Subcutaneous abdominal adipose tissue (tissue), 5 donors: ENCODE data around the gene CLNS1A.
A peak's percentile ranks its signal among the peaks of the same experiment; 100 is the strongest.

ENCODE experiments used
- H3K27ac ChIP-seq: one replicate; pipeline ENCODE4 v1.7.0; 2013; ENCODE audit warnings: low read depth, mild to moderate bottlenecking, inconsistent platforms, low read length, moderate library complexity
- H3K27me3 ChIP-seq, 5 donors: one replicate each; pipeline ENCODE4 v1.7.0; 2013; ENCODE audit warnings: low read length in 5 of 5, inconsistent platforms in 1 of 5; ENCODE audit not compliant: control insufficient read depth in 5 of 5, insufficient read depth in 4 of 5
- H3K36me3 ChIP-seq, 5 donors: one replicate each; pipeline ENCODE4 v1.7.0; 2013; ENCODE audit warnings: low read length in 5 of 5; ENCODE audit not compliant: control insufficient read depth in 5 of 5, insufficient read depth in 5 of 5
- H3K4me1 ChIP-seq, 5 donors: one replicate each; pipeline ENCODE4 v1.7.0; 2013; ENCODE audit warnings: low read length in 5 of 5, mild to moderate bottlenecking in 3 of 5, moderate library complexity in 1 of 5; ENCODE audit not compliant: control insufficient read depth in 5 of 5, insufficient read depth in 5 of 5
- H3K4me3 ChIP-seq, 5 donors: one replicate each; pipeline ENCODE4 v1.7.0; 2013; ENCODE audit warnings: low read length in 5 of 5, low read depth in 1 of 5
- H3K9ac ChIP-seq, 5 donors: one replicate each; pipeline ENCODE4 v1.7.0; 2013; ENCODE audit warnings: low read length in 5 of 5, mild to moderate bottlenecking in 4 of 5, moderate library complexity in 3 of 5
- H3K9me3 ChIP-seq, 5 donors: one replicate each; pipeline ENCODE4 v1.7.0; 2013; ENCODE audit warnings: low read length in 5 of 5; ENCODE audit not compliant: control insufficient read depth in 5 of 5
- donor health status: healthy.
- donor health status: healthy.
- donor health status: healthy.
- donor health status: healthy.
- donor health status: healthy.

CLNS1A gene

GRCh38 chr11:77630157-77630710 lies 7.4 kb downstream of the CLNS1A start:
- Histone ChIP-seq H3K27ac (no peak overlapping the region), H3K9ac (no peak overlapping the region), H3K4me3 (no peak overlapping the region), H3K27me3 (no peaks in the 10 kb centered on the region), H3K36me3 (peaks cover 3 to 13% (median 9%) of the 10 kb centered on the region in 5 donors), H3K9me3 (no peaks in the 10 kb centered on the region), H3K4me1 (peaks cover 0 to 7% (median 5%) of the 10 kb centered on the region in 5 donors)

DNA sequence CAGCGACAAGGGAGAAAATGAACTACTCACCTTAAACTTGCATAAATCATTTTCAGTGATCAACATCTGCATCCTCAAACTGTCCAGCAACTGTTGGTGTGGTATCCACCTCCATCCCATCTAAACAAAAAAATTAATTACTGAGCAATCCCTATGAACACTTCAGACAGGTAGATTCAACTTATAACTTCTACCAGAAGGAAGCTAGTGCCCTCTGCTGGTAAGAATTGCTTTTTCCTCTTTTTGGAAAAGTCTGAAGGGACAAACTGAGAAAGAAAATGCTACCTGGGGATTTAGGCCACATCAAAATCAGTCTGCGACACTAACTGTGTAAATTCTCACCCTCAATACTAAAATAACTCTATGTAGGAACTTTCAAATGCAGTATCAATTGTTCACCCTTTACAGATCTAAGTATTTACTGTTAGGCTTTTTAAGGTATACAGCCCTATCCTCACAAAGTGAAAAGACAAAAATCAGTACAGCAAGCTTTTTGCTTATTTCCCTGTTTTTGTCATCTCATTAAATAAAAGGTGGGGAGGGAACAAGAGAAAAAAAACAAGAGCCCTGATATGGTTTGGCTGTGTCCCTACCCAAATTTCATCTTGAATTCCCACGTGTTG lies 17.9 kb downstream of the CLNS1A start:
- Histone ChIP-seq H3K9me3 (no peaks in the 10 kb centered on the region), H3K4me1 (peaks cover 0 to 13% (median 0%) of the 10 kb centered on the region in 5 donors), H3K4me3 (no peak overlapping the region), H3K9ac (no peak overlapping the region), H3K27ac (no peak overlapping the region), H3K27me3 (no peaks in the 10 kb centered on the region), H3K36me3 (peaks cover 21 to 65% (median 41%) of the 10 kb centered on the region in 5 donors)

DNA sequence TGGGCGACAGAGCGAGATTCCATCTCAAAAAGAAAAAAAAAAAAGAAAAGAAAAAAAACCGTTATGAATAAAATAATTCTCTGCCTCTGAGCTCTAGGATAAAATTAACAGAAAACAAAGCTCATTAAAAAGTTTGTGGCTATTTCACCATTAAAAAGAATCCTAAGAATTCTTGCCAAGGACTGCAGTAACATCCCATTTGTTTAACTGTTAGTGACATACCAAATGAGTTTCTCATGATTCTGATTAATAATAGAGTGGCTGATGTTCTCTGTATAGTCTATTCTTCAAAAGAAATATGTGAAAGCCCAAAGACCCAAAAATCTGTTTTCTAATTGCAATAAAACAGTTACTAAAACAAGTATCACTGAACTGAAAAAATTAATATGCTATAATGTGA lies 19.7 kb downstream of the CLNS1A start:
- Histone ChIP-seq H3K36me3 (peaks cover 29 to 60% (median 32%) of the 10 kb centered on the region in 5 donors), H3K27ac (peak overlapping the region; percentile 51), H3K27me3 (no peaks in the 10 kb centered on the region), H3K9me3 (no peaks in the 10 kb centered on the region), H3K4me1 (peaks cover 0 to 13% (median 0%) of the 10 kb centered on the region in 5 donors), H3K4me3 (no peak overlapping the region), H3K9ac (no peak overlapping the region)

- Histone ChIP-seq H3K27me3 (no peaks in the 10 kb centered on the region), H3K9me3 (no peaks in the 10 kb centered on the region), H3K9ac (no peak overlapping the region), H3K4me1 (peaks cover 0 to 3% (median 0%) of the 10 kb centered on the region in 5 donors), H3K4me3 (no peak overlapping the region), H3K27ac (no peak overlapping the region), H3K36me3 (peaks cover 24 to 60% (median 28%) of the 10 kb centered on the region in 5 donors)
These were observed 25.7 kb downstream of the CLNS1A start for GRCh38 chr11:77611921-77612320.

DNA sequence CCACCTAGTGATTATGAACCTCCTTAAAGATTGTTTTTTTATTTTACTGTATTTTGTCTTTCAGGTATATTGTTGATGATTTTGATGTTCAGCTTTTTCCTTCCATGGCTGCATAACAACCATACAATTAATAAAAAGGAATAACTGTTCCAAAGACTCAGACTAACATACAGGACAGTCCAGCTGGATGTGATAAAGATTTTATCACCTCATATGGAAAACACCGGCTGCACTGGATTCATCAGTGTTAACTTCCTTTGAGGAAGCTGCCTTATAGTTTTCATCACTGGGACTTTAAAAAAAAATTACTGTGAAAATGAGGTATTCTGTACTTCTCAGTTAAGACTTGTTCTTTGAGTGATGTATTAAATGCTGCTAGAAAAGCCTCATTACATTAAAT lies 28.4 kb downstream of the CLNS1A start:
- Histone ChIP-seq H3K27ac (no peak overlapping the region), H3K9ac (no peak overlapping the region), H3K36me3 (peaks cover 10 to 45% (median 21%) of the 10 kb centered on the region in 5 donors), H3K9me3 (no peaks in the 10 kb centered on the region), H3K4me1 (peaks cover 0 to 3% (median 0%) of the 10 kb centered on the region in 5 donors), H3K4me3 (no peak overlapping the region), H3K27me3 (no peaks in the 10 kb centered on the region)

DNA sequence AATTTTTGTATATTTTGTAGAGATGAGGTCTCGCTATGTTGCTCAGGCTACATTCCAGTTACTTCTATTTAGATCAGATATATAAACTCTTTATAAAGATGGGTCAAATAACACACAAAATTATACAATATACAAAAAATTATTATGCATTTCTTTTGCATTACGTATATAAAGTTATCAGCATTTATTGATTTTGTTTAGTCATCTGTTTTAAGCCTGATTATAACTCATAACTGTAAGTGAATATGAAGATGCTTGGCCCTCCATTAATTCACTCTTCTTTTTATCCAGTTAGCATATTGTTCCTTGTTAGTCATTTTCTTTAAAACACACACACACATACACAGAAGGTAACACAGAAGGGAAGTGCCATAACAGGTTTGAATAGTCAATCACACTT lies 33.3 kb downstream of the CLNS1A start:
- Histone ChIP-seq H3K4me1 (peaks cover 0 to 12% (median 0%) of the 10 kb centered on the region in 5 donors), H3K36me3 (peaks cover 0 to 10% (median 2%) of the 10 kb centered on the region in 5 donors), H3K4me3 (no peak overlapping the region), H3K27me3 (no peaks in the 10 kb centered on the region), H3K27ac (no peak overlapping the region), H3K9ac (no peak overlapping the region), H3K9me3 (no peaks in the 10 kb centered on the region)

GRCh38 chr11:77602381-77603088 lies 35.1 kb downstream of the CLNS1A start:
- H3K9me3 ChIP-seq, result no peaks in the 10 kb centered on the region
- H3K27ac ChIP-seq, result peak overlapping the region; percentile 82
- H3K4me1 ChIP-seq, result peaks cover 0 to 12% (median 0%) of the 10 kb centered on the region in 5 donors
- peak overlapping the region in 2 of 5 donors; percentile 3 to 46 for H3K9ac ChIP-seq
- peaks cover 0 to 9% (median 0%) of the 10 kb centered on the region in 5 donors for H3K36me3 ChIP-seq
- H3K4me3 ChIP-seq, result no peak overlapping the region
- H3K27me3 ChIP-seq, result no peaks in the 10 kb centered on the region

- Histone ChIP-seq H3K27ac (no peak overlapping the region), H3K9ac (no peak overlapping the region), H3K4me3 (no peak overlapping the region), H3K27me3 (no peaks in the 10 kb centered on the region), H3K9me3 (no peaks in the 10 kb centered on the region), H3K4me1 (peaks cover 0 to 18% (median 0%) of the 10 kb centered on the region in 5 donors), H3K36me3 (no peaks in the 10 kb centered on the region)
These were observed 39.4 kb downstream of the CLNS1A start for GRCh38 chr11:77598195-77598594.

DNA sequence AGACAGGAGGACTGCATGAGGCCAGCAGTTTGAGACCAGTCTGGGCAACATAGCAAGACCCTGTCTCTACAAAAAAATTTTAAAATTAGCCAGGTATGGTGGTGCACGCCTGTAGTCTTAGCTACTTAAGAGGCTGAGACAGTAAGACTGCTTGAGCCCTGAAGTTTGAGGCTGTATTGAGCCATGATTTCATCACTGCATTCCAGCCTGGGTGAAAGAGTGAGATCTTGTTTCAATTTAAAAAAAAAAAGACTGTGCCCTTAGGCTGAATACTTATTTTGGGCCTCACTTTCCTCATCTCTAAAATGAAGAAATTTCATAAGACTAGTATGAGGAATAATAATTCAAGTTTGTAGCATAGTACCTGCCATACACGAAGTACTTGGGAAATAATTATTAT lies 41.0 kb downstream of the CLNS1A start:
- Histone ChIP-seq H3K36me3 (no peaks in the 10 kb centered on the region), H3K27ac (no peak overlapping the region), H3K9me3 (no peaks in the 10 kb centered on the region), H3K4me1 (peaks cover 0 to 10% (median 0%) of the 10 kb centered on the region in 5 donors), H3K27me3 (no peaks in the 10 kb centered on the region), H3K9ac (no peak overlapping the region), H3K4me3 (no peak overlapping the region)

GRCh38 chr11:77593883-77594282 lies 43.7 kb downstream of the CLNS1A start:
- Histone ChIP-seq H3K4me3 (no peak overlapping the region), H3K4me1 (peaks cover 0 to 25% (median 15%) of the 10 kb centered on the region in 5 donors)

More at GRCh38 chr11:77593883-77594282, 43.7 kb downstream of the CLNS1A start:
- Histone ChIP-seq H3K9me3 (no peaks in the 10 kb centered on the region), H3K9ac (no peak overlapping the region), H3K27me3 (no peaks in the 10 kb centered on the region), H3K36me3 (no peaks in the 10 kb centered on the region), H3K27ac (peak overlapping the region; percentile 22)
